ENCODE measurements around the gene INSYN1. TPM values are rescaled to one million over a fixed set of nuclear protein-coding genes. Genes with fewer than 3 reads are reported as not detected.

The INSYN1 gene
- total and polyA plus RNA-seq, 5 donors from 2014 or later: not detected

GRCh38 chr15:73686781-73687256, 66.3 kb downstream of the INSYN1 start:
- H3K36me3 Mint-ChIP-seq: no peaks in the 10 kb centered on the region
- H3K36me3 ChIP-seq (ENCODE audit: control insufficient read depth, insufficient read depth, low read length): no peaks in the 10 kb centered on the region
- peaks cover 0 to 14% (median 3%) of the 10 kb centered on the region in 4 donors for H3K4me1 Mint-ChIP-seq
- peaks cover 18% of the 10 kb centered on the region for H3K27me3 ChIP-seq (ENCODE audit: control insufficient read depth, insufficient read depth, low read length)
- no peak overlapping the region for H3K4me3 ChIP-seq (ENCODE audit: low read depth, low read length)
- peaks cover 0 to 6% (median 0%) of the 10 kb centered on the region in 7 donors for H3K9me3 Mint-ChIP-seq
- ATAC-seq (ENCODE audit: low read depth in 2 of 2) (no peak), DNase-seq (no peak)
- H3K4me3 Mint-ChIP-seq: no peak overlapping the region
- H3K27me3 Mint-ChIP-seq: peaks cover 41% of the 10 kb centered on the region
- no peak overlapping the region for H3K27ac Mint-ChIP-seq
- peaks cover 15% of the 10 kb centered on the region for H3K4me1 ChIP-seq (ENCODE audit: control insufficient read depth, insufficient read depth, low read length, poor library complexity, severe bottlenecking)
- H3K27ac ChIP-seq (ENCODE audit: insufficient read depth, low read length, poor library complexity, severe bottlenecking): no peak overlapping the region
- no peaks in the 10 kb centered on the region for H3K9me3 ChIP-seq (ENCODE audit: control insufficient read depth in 2 of 2, low read length in 2 of 2)

- Mint-ChIP-seq H3K4me1 (peaks cover 0 to 14% (median 3%) of the 10 kb centered on the region in 4 donors), H3K9me3 (peaks cover 0 to 6% (median 0%) of the 10 kb centered on the region in 7 donors), H3K27ac (no peak overlapping the region), H3K36me3 (no peaks in the 10 kb centered on the region), H3K4me3 (peak overlapping the region in 1 of 4 donors; percentile 44), H3K27me3 (peaks cover 47% of the 10 kb centered on the region)
- ATAC-seq (ENCODE audit: low read depth in 2 of 2) (no peak), DNase-seq (no peak)
- Histone ChIP-seq H3K36me3 (ENCODE audit: control insufficient read depth, insufficient read depth, low read length) (no peaks in the 10 kb centered on the region), H3K4me3 (ENCODE audit: low read depth, low read length) (no peak overlapping the region), H3K27me3 (ENCODE audit: control insufficient read depth, insufficient read depth, low read length) (peaks cover 18% of the 10 kb centered on the region), H3K27ac (ENCODE audit: insufficient read depth, low read length, poor library complexity, severe bottlenecking) (no peak overlapping the region), H3K4me1 (ENCODE audit: control insufficient read depth, insufficient read depth, low read length, poor library complexity, severe bottlenecking) (peaks cover 15% of the 10 kb centered on the region), H3K9me3 (ENCODE audit: control insufficient read depth in 2 of 2, low read length in 2 of 2) (no peaks in the 10 kb centered on the region)
Observed at GRCh38 chr15:73685981-73686380, 67.2 kb downstream of the INSYN1 start.

Other genes with a start within 250 kb of the INSYN1 start
- gene NPTN, start 120.0 kb downstream of the INSYN1 start, total RNA-seq: 45.3 TPM
- gene NPTN, start 120.0 kb downstream of the INSYN1 start, polyA plus RNA-seq: 10 to 100 TPM; 35.4 to 37.6 (median 37.2) TPM
- gene CD276, start 69.0 kb downstream of the INSYN1 start, total RNA-seq: not detected
- not detected for gene CD276, start 69.0 kb downstream of the INSYN1 start, polyA plus RNA-seq
- not detected for gene TBC1D21, start 120.2 kb upstream of the INSYN1 start, total RNA-seq
- gene TBC1D21, start 120.2 kb upstream of the INSYN1 start, polyA plus RNA-seq: not detected
- 7.3 TPM for gene LOXL1, start 173.1 kb upstream of the INSYN1 start, total RNA-seq
- gene LOXL1, start 173.1 kb upstream of the INSYN1 start, polyA plus RNA-seq: 10 to 100 TPM in 2 of 4 donors, 1 to 10 TPM in 2; 6.8 to 24.2 (median 10.0) TPM
- gene STOML1, start 238.9 kb upstream of the INSYN1 start, total RNA-seq: 5.9 TPM
- 10 to 100 TPM in 2 of 4 donors, 1 to 10 TPM in 2; 8.7 to 11.4 (median 10.2) TPM for gene STOML1, start 238.9 kb upstream of the INSYN1 start, polyA plus RNA-seq
- 57.6 TPM for gene PML, start 241.4 kb upstream of the INSYN1 start, total RNA-seq
- 10 to 100 TPM; 13.7 to 24.0 (median 20.8) TPM for gene PML, start 241.4 kb upstream of the INSYN1 start, polyA plus RNA-seq

Data from CD4-positive, CD25-positive, alpha-beta regulatory T cell (primary cell).